ENCODE measurements around the gene PHEX. TPM values are rescaled to one million over a fixed set of nuclear protein-coding genes. Genes with fewer than 3 reads are reported as not detected.
"Not testable (repeated sequence)": the region's sequence is repeated elsewhere in the genome, so short reads cannot be mapped to it uniquely, and the experiment has no call there.

Gene PHEX
- total RNA-seq, 1 experiment from 2014 or later = 1.3 TPM

- Histone ChIP-seq H3K36me3 (ENCODE audit: insufficient read depth, low read length) (no peaks in the 10 kb centered on the region), H3K9me3 (ENCODE audit: low read length) (no peaks in the 10 kb centered on the region; the same call in 1 of the 2 replicates), H3K4me1 (ENCODE audit: low read length) (no peaks in the 10 kb centered on the region), H3K4me2 (ENCODE audit: low read depth, low read length, poor library complexity, severe bottlenecking) (no peak overlapping the region), H3K27ac (ENCODE audit: low read length) (no peak overlapping the region), H3K79me2 (ENCODE audit: low read length) (no peaks in the 10 kb centered on the region), H3K9ac (ENCODE audit: low read length) (no peak overlapping the region), H4K20me1 (ENCODE audit: insufficient read depth, low read depth, low read length) (no peaks in the 10 kb centered on the region), H3K4me3 (ENCODE audit: low read length) (no peak overlapping the region), H3K27me3 (ENCODE audit: low read length) (no peaks in the 10 kb centered on the region), H3K9me2 (replicated peaks; ENCODE audit: insufficient read depth, low read length) (no peaks in the 10 kb centered on the region), H2AFZ (ENCODE audit: low read length) (no peak overlapping the region)
- no peak for DNase-seq
Observed at GRCh38 chrX:22276781-22277180, 244.7 kb downstream of the PHEX start.

GRCh38 chrX:22278375-22278774 lies 246.2 kb downstream of the PHEX start:
- H2AFZ ChIP-seq (ENCODE audit: low read length) = no peak overlapping the region
- H3K79me2 ChIP-seq (ENCODE audit: low read length) = no peaks in the 10 kb centered on the region
- H4K20me1 ChIP-seq (ENCODE audit: insufficient read depth, low read depth, low read length) = no peaks in the 10 kb centered on the region
- H3K4me3 ChIP-seq (ENCODE audit: low read length) = no peak overlapping the region
- H3K9ac ChIP-seq (ENCODE audit: low read length) = no peak overlapping the region
- DNase-seq = no peak
- H3K4me2 ChIP-seq (ENCODE audit: low read depth, low read length, poor library complexity, severe bottlenecking) = no peak overlapping the region
- H3K27me3 ChIP-seq (ENCODE audit: low read length) = no peaks in the 10 kb centered on the region
- no peak overlapping the region for H3K27ac ChIP-seq (ENCODE audit: low read length)
- no peaks in the 10 kb centered on the region for H3K36me3 ChIP-seq (ENCODE audit: insufficient read depth, low read length)
- no peaks in the 10 kb centered on the region for H3K9me2 ChIP-seq (replicated peaks; ENCODE audit: insufficient read depth, low read length)
- no peaks in the 10 kb centered on the region for H3K4me1 ChIP-seq (ENCODE audit: low read length)
- no peaks in the 10 kb centered on the region for H3K9me3 ChIP-seq (ENCODE audit: low read length)

GRCh38 chrX:22289209-22289608 lies 257.1 kb downstream of the PHEX start:
- not testable (repeated sequence) for H3K4me3 ChIP-seq (ENCODE audit: low read length); H3K27me3 ChIP-seq (ENCODE audit: low read length); H3K27ac ChIP-seq (ENCODE audit: low read length); H3K4me2 ChIP-seq (ENCODE audit: low read depth, low read length, poor library complexity, severe bottlenecking); H3K9me2 ChIP-seq (replicated peaks; ENCODE audit: insufficient read depth, low read length); H3K36me3 ChIP-seq (ENCODE audit: insufficient read depth, low read length); H3K9ac ChIP-seq (ENCODE audit: low read length); H3K9me3 ChIP-seq (ENCODE audit: low read length); DNase-seq; H3K79me2 ChIP-seq (ENCODE audit: low read length); H4K20me1 ChIP-seq (ENCODE audit: insufficient read depth, low read depth, low read length); H3K4me1 ChIP-seq (ENCODE audit: low read length); H2AFZ ChIP-seq (ENCODE audit: low read length)

- Histone ChIP-seq H3K79me2 (ENCODE audit: low read length) (no peaks in the 10 kb centered on the region), H3K36me3 (ENCODE audit: insufficient read depth, low read length) (no peaks in the 10 kb centered on the region), H2AFZ (ENCODE audit: low read length) (no peak overlapping the region), H4K20me1 (ENCODE audit: insufficient read depth, low read depth, low read length) (no peaks in the 10 kb centered on the region), H3K4me3 (ENCODE audit: low read length) (no peak overlapping the region), H3K27me3 (ENCODE audit: low read length) (no peaks in the 10 kb centered on the region), H3K9ac (ENCODE audit: low read length) (no peak overlapping the region), H3K4me2 (ENCODE audit: low read depth, low read length, poor library complexity, severe bottlenecking) (no peak overlapping the region), H3K27ac (ENCODE audit: low read length) (no peak overlapping the region), H3K9me3 (ENCODE audit: low read length) (no peaks in the 10 kb centered on the region), H3K9me2 (replicated peaks; ENCODE audit: insufficient read depth, low read length) (no peaks in the 10 kb centered on the region), H3K4me1 (ENCODE audit: low read length) (no peaks in the 10 kb centered on the region)
- no peak for DNase-seq
Observed at GRCh38 chrX:22296871-22297270, 264.7 kb downstream of the PHEX start.

- DNase-seq = no peak
- H3K27ac ChIP-seq (ENCODE audit: low read length) = no peak overlapping the region
- no peaks in the 10 kb centered on the region for H3K9me2 ChIP-seq (replicated peaks; ENCODE audit: insufficient read depth, low read length)
- no peaks in the 10 kb centered on the region for H3K36me3 ChIP-seq (ENCODE audit: insufficient read depth, low read length)
- no peak overlapping the region for H3K4me2 ChIP-seq (ENCODE audit: low read depth, low read length, poor library complexity, severe bottlenecking)
- no peaks in the 10 kb centered on the region; the same call in 1 of the 2 replicates for H3K9me3 ChIP-seq (ENCODE audit: low read length)
- no peaks in the 10 kb centered on the region for H3K27me3 ChIP-seq (ENCODE audit: low read length)
- H4K20me1 ChIP-seq (ENCODE audit: insufficient read depth, low read depth, low read length) = no peaks in the 10 kb centered on the region
- no peaks in the 10 kb centered on the region for H3K79me2 ChIP-seq (ENCODE audit: low read length)
- no peak overlapping the region for H3K4me3 ChIP-seq (ENCODE audit: low read length)
- H3K4me1 ChIP-seq (ENCODE audit: low read length) = no peaks in the 10 kb centered on the region
- no peak overlapping the region for H3K9ac ChIP-seq (ENCODE audit: low read length)
- H2AFZ ChIP-seq (ENCODE audit: low read length) = no peak overlapping the region
Observed at GRCh38 chrX:22300130-22300529, 268.0 kb downstream of the PHEX start.

Other genes with a start within 250 kb of the PHEX start
- gene MBTPS2, start 192.7 kb upstream of the PHEX start, total RNA-seq (2014; rRNA removed; shearing (Covaris generic); ENCODE audit: low replicate concordance) = 5.3 and 19.6 TPM in 2 replicates
- 0.60 and 0.94 TPM in 2 replicates for gene YY2, start 176.3 kb upstream of the PHEX start, total RNA-seq (2014; rRNA removed; shearing (Covaris generic); ENCODE audit: low replicate concordance)
- 116 and 131 TPM in 2 replicates for gene SMS, start 91.6 kb upstream of the PHEX start, total RNA-seq (2014; rRNA removed; shearing (Covaris generic); ENCODE audit: low replicate concordance)
- not detected in 2 replicates for gene CBLL2, start 240.6 kb downstream of the PHEX start, total RNA-seq (2014; rRNA removed; shearing (Covaris generic); ENCODE audit: low replicate concordance)